Gastroesophageal sphincter (tissue), 3 donors: ENCODE data around the gene HAUS5.

ENCODE experiments used
- CTCF ChIP-seq, 4 experiments: fragments of 200-600 bp in 2 of 4; fragments of 450-650 bp in 2 of 4; sonication (generic) in 1 of 4; IDR thresholded peaks; one replicate each; pipeline ENCODE4 v1.5.1; 2017 to 2019; ENCODE audit warnings: antibody characterized with exemption in 4 of 4, mild to moderate bottlenecking in 2 of 4, moderate library complexity in 2 of 4
- POLR2A ChIP-seq, 2 donors: fragments of 450-650 bp; IDR thresholded peaks; one replicate each; pipeline ENCODE4 v1.6.1; 2017; ENCODE audit warnings: antibody characterized with exemption in 2 of 2, mild to moderate bottlenecking in 2 of 2, moderate library complexity in 1 of 2

GRCh38 chr19:35628264-35628564 is 15.7 kb downstream of the HAUS5 start:
- TF ChIP-seq POLR2A (IDR thresholded peaks at IDR 0.05) (no peak), CTCF (IDR thresholded peaks at IDR 0.05) (no peak)
